GM04504 (cell line): Measurements from ENCODE around the gene NSMCE1.
"Not testable (repeated sequence)": the region's sequence is repeated elsewhere in the genome, so short reads cannot be mapped to it uniquely, and the experiment has no call there.

Experiments used
- DNase-seq: peaks from one replicate; pipeline ENCODE4 v3.0.0-alpha.2; 2012; ENCODE audit warnings: low read depth

Gene NSMCE1

DNA sequence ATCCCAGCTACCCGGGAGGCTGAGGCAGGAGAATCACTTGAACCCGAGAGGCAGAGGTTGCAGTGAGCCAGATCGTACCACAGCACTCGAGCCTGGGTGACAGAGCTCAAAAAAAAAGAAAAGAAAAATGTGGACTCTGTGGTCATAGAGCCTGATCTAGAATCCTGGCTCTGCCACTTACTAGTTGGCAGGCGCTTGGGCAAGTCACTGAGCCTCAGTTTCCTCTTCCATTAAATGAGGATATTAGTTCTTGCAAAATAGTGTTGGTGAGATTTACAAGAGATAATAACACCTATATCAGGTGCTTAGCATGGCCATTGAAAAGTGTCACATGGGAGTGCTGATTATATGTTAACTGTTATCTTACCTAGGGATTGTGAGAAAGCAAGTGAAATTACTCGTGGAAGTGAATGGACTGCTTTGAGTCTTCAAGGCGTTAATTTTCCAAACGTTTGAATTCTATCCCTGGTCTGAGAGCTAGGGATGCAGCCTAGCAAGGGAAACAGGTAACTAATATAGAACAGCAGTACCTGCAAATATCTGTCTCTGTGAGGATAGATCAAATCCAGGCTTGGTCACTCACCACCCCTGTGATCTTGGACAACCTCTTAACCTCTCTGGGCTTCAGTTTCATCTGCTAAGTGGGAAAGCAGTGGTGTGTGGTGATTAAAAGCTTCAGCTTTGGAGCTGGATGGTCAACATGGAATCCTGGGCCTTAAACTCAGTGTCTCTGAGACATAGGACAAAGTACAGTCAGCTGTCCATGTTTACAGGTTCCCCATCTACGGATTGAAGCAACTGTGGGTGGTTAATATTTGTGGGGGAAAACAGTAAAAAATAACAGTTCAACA lies 953 bp upstream of the NSMCE1 start:
- DNase-seq: no peak

- no peak for DNase-seq
Observed at GRCh38 chr16:27267037-27267677, 1.4 kb downstream of the NSMCE1 start.

GRCh38 chr16:27265982-27266381 lies 2.6 kb downstream of the NSMCE1 start:
- DNase-seq: no peak

DNA sequence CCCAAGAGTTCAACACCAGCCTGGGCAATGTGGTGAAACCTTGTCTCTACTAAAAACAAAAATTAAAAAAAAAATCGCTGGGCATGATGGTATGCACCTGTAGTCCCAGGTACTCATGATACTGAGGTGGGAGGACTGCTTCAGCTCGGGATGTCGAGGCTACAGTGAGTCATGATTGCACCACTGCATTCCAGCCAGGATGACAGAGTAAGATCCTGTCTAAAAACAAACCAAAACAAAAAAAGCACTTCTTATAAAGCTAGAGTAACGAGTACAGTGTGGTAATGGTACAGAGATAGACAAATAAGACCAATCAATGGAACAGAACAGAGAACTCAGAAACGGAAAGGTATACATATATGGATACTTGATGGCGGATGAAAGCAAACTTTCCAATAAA lies 4.4 kb downstream of the NSMCE1 start:
- DNase-seq: no peak

GRCh38 chr16:27262904-27263423 lies 5.6 kb downstream of the NSMCE1 start:
- DNase-seq: not testable (repeated sequence)

GRCh38 chr16:27259710-27260109 lies 8.9 kb downstream of the NSMCE1 start:
- DNase-seq: no peak

- no peak for DNase-seq
Observed at GRCh38 chr16:27258241-27258734, 10.3 kb downstream of the NSMCE1 start.

DNA sequence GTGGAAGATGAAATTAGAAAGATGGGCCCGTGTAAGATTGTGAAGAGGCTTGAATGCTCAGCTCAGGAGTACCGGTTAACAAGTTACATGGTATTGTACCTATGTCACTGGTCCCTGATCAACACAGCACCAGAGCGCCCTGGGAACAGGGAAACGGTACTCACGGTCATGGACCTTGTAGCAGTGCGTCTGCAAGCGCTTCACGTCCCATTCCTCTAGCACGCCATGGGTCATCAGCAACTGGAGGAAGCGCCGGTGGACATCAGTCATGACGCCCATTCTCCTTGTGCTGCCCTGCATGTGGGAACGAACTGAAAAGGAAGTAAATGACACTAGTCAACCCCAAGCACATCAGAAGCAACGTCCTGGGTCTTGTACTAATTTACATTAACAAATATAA lies 11.3 kb downstream of the NSMCE1 start:
- no peak for DNase-seq

- no peak for DNase-seq
Observed at GRCh38 chr16:27256861-27257260, 11.7 kb downstream of the NSMCE1 start.

DNA sequence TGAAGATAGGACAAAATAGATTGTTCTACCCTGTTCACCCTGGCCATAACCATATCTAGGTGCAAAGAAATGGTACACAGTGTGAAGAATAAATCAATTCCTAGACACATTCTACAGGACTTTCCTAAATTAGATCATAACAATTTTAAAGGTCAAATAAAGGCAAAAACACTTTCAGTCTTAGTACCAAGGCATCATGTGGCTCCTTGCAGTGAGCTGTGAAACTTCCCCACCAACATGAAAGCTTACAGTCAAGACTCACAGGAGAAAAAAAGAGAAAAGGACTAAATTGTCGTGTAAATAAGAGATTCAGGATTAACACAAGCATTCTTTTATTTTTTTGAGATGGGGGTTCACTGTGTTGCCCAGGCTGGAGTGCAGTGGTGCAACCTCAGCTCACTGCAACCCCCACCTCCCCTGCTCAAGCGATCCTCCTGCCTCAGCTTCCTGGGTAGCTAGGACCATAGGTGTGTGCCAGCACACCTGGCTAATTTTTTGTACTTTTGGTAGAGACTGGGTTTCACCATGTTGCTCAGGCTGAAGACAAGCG lies 14.2 kb downstream of the NSMCE1 start:
- no peak for DNase-seq

- peak; percentile 48 for DNase-seq
Observed at GRCh38 chr16:27253526-27253930, 15.0 kb downstream of the NSMCE1 start.

- DNase-seq: no peak
Observed at GRCh38 chr16:27252206-27252585, 16.4 kb downstream of the NSMCE1 start.

- DNase-seq: no peak
Observed at GRCh38 chr16:27251541-27252205, 16.9 kb downstream of the NSMCE1 start.

GRCh38 chr16:27248886-27249285 lies 19.7 kb downstream of the NSMCE1 start:
- DNase-seq: not testable (repeated sequence)

DNA sequence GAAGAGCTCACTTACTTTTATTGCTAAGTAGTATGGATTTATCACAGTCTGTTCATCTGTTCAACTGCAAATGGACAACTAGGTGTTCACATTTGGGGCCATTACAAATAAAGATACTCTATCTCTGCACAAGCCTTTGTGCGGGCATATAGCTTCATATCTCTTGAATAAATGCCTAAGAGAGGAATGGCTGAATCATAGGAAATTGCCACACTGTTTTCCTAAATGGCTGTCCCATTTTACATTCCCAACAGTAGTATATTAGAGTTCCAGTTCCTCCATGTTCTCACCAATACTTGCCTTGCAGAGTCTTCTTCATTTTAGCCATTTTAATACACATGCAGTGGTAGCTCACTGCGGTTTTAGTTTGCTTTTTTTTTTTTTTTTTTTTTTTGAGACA lies 20.5 kb downstream of the NSMCE1 start:
- no peak for DNase-seq

- DNase-seq: not testable (repeated sequence)
Observed at GRCh38 chr16:27247076-27247475, 21.5 kb downstream of the NSMCE1 start.

DNA sequence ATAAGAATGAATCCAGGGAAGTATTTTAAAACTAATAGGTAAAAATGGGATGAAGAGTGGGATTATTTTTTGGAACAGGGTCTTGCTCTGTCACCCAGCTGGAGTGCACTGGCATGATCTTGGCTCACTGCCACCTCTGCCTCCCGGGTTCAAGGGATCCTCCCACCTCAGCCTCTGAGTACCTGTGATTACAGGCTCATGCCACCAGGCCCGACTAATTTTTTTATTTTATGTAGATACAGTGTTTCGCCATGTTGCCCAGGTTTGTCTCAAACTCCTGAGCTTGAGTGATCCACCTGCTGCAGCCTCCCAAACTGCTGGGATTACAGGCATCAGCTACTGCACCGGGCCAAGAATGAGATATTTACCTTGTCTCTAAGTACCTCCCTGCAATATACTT lies 22.1 kb downstream of the NSMCE1 start:
- DNase-seq: no peak

- DNase-seq: peak; percentile 73
Observed at GRCh38 chr16:27245276-27246172, 23.0 kb downstream of the NSMCE1 start.

DNA sequence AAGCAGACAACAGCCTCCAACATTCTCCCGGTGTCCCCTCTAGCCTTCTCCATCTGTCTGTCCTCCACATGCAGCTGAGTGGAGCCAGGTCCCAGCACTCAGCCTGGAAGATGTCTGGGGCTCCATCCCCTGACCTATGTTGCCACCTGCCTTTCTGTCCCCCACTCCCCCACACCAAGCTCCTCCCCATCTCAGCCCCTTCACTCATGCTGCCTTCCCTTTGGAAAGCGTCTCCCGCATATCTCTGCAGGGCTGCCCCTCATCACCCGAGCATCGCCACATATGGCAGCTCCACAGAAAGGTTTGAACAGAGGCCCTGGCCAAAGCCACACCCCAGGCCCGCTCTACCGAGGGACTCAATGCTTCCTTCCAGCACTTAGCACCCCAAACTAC lies 24.2 kb downstream of the NSMCE1 start:
- no peak for DNase-seq

DNA sequence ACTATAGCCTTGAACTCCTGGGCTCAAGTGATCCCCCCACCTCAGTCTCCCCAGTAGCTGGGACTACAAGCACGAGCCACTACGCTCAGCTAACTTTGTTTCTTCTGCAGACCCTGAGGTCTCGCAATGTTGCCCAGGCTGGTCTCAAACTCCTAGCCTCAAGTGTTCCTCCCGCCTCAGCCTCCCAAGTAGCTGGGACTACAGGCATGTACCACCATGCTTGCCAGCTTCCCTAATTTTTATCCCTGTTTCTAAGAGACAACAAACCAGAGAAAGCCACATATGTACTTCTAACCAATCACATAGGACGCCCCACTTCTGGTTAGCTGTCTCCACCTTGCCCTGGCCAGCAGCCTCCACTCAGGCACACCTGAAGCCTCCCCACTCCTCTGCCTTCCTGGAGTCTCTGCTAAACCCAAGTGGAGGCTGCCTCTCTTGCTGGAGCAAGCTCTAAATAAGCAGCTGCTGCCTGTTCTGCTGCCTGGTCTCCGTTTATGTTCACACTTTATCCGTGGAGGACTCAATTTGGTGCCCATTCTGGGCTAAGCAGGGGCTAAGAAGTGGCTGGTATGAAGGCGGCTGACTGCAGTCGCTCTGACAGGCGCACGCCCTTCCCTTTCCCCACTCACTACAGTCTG lies 24.7 kb downstream of the NSMCE1 start:
- DNase-seq: no peak
